Ishikawa (cell line): ENCODE results near the gene SULT1C4.

ENCODE experiments used
- CEBPB ChIP-seq: IDR thresholded peaks from 2 replicates; pipeline ENCODE4 v1.6.1; 2012
- CREB1 ChIP-seq: IDR thresholded peaks from 2 replicates; pipeline ENCODE4 v1.6.1; 2012; ENCODE audit warnings: low read depth
- EGR1 ChIP-seq: IDR thresholded peaks from 2 replicates; pipeline ENCODE4 v1.6.1; 2012
- EP300 ChIP-seq: IDR thresholded peaks from 2 replicates; pipeline ENCODE4 v1.6.1; 2012; ENCODE audit warnings: borderline replicate concordance
- FOXM1 ChIP-seq: IDR thresholded peaks from 2 replicates; pipeline ENCODE4 v1.6.1; 2012; ENCODE audit warnings: low read depth, borderline replicate concordance
- NFIC ChIP-seq: IDR thresholded peaks from 2 replicates; pipeline ENCODE4 v1.6.1; 2012
- RAD21 ChIP-seq: IDR thresholded peaks from 2 replicates; pipeline ENCODE4 v1.6.1; 2012; ENCODE audit warnings: low read depth
- TAF1 ChIP-seq: IDR thresholded peaks from 2 replicates; pipeline ENCODE4 v1.6.1; 2012; ENCODE audit warnings: low read depth, mild to moderate bottlenecking
- TCF12 ChIP-seq: IDR thresholded peaks from 2 replicates; pipeline ENCODE4 v1.6.1; 2012; ENCODE audit warnings: low read depth
- TEAD4 ChIP-seq: IDR thresholded peaks from 2 replicates; pipeline ENCODE4 v1.6.1; 2012
- YY1 ChIP-seq: IDR thresholded peaks from 2 replicates; pipeline ENCODE4 v1.6.1; 2012; ENCODE audit warnings: low read depth
- ZBTB7A ChIP-seq: IDR thresholded peaks from 2 replicates; pipeline ENCODE4 v1.6.1; 2012; ENCODE audit warnings: low read depth
- TF ChIP-seq, protein P1 (sequence below): IDR thresholded peaks from 2 replicates; pipeline ENCODE4 v1.6.1; 2012
- TF ChIP-seq, protein P2 (sequence below): IDR thresholded peaks from 2 replicates; pipeline ENCODE4 v1.6.1; 2012
- TF ChIP-seq, protein P3 (sequence below): IDR thresholded peaks from 2 replicates; pipeline ENCODE4 v1.6.1; 2012; ENCODE audit warnings: low read depth, mild to moderate bottlenecking

Gene SULT1C4

DNA sequence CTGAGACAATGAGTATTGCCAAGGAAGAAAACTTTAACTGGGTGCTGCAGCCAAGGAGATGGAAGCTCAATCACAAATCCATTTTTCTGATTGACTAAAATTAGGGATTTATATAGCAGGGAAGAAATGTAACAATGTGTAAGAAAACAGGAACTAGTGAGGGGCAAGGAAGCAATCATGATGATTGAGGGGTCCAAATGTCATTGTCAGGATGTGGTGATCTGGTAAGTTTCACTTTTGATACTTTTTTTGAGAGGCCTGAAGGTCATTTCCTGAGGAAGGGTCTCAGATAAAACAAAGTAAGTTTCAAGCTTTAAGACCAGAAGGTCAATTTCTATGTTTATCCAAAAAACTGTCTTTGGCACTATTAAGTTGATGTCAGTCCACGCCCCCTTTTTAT is 59.2 kb downstream of the SULT1C4 start:
- TF ChIP-seq NFIC = no peak
- no peak for TF ChIP-seq ZBTB7A
- TF ChIP-seq TAF1 = no peak
- TF ChIP-seq, protein P1, sequence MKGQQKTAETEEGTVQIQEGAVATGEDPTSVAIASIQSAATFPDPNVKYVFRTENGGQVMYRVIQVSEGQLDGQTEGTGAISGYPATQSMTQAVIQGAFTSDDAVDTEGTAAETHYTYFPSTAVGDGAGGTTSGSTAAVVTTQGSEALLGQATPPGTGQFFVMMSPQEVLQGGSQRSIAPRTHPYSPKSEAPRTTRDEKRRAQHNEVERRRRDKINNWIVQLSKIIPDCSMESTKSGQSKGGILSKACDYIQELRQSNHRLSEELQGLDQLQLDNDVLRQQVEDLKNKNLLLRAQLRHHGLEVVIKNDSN = no peak
- no peak for TF ChIP-seq TEAD4
- TF ChIP-seq FOXM1 = no peak
- TF ChIP-seq YY1 = no peak
- TF ChIP-seq, protein P2, sequence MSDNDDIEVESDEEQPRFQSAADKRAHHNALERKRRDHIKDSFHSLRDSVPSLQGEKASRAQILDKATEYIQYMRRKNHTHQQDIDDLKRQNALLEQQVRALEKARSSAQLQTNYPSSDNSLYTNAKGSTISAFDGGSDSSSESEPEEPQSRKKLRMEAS = no peak
- TF ChIP-seq TCF12 = no peak
- no peak for TF ChIP-seq RAD21
- no peak for TF ChIP-seq EGR1
- TF ChIP-seq EP300 = no peak
- TF ChIP-seq, protein P3, sequence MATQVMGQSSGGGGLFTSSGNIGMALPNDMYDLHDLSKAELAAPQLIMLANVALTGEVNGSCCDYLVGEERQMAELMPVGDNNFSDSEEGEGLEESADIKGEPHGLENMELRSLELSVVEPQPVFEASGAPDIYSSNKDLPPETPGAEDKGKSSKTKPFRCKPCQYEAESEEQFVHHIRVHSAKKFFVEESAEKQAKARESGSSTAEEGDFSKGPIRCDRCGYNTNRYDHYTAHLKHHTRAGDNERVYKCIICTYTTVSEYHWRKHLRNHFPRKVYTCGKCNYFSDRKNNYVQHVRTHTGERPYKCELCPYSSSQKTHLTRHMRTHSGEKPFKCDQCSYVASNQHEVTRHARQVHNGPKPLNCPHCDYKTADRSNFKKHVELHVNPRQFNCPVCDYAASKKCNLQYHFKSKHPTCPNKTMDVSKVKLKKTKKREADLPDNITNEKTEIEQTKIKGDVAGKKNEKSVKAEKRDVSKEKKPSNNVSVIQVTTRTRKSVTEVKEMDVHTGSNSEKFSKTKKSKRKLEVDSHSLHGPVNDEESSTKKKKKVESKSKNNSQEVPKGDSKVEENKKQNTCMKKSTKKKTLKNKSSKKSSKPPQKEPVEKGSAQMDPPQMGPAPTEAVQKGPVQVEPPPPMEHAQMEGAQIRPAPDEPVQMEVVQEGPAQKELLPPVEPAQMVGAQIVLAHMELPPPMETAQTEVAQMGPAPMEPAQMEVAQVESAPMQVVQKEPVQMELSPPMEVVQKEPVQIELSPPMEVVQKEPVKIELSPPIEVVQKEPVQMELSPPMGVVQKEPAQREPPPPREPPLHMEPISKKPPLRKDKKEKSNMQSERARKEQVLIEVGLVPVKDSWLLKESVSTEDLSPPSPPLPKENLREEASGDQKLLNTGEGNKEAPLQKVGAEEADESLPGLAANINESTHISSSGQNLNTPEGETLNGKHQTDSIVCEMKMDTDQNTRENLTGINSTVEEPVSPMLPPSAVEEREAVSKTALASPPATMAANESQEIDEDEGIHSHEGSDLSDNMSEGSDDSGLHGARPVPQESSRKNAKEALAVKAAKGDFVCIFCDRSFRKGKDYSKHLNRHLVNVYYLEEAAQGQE = no peak
- TF ChIP-seq CREB1 = no peak
- no peak for TF ChIP-seq CEBPB
